ENCODE results near the gene SMCO3.

The SMCO3 gene
- 0 to 0.19 (median 0) reads per million in 3 experiments for total RNA-seq

GRCh38 chr12:14814014-14814413, at the start of gene SMCO3:
SMCO3 (minus strand) TSS chr12:14814182; CDS start chr12:14806680, 7,502 bp downstream.
- no peak for DNase-seq

GRCh38 chr12:14860490-14860889, 46.5 kb upstream of the SMCO3 start:
- no peak for DNase-seq

DNA sequence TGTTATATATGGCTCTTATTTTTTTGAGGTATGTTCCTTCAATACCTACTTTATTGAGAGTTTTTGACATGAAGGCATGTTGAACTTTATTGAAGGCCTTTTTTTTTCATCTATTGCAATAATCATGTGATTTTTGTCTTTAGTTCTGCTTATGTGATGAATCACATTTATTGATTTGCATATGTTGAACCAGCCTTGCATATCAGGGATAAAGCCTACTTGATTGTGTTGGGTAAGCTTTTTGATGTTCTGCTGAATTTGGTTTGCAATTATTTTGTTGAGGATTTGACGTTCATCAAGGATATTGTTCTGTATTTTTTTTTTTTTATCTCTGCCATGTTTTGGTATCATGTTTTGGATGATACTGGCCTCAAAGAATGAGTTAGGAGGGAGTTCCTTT, 44.5 kb upstream of the SMCO3 start:
- no peak for DNase-seq

DNA sequence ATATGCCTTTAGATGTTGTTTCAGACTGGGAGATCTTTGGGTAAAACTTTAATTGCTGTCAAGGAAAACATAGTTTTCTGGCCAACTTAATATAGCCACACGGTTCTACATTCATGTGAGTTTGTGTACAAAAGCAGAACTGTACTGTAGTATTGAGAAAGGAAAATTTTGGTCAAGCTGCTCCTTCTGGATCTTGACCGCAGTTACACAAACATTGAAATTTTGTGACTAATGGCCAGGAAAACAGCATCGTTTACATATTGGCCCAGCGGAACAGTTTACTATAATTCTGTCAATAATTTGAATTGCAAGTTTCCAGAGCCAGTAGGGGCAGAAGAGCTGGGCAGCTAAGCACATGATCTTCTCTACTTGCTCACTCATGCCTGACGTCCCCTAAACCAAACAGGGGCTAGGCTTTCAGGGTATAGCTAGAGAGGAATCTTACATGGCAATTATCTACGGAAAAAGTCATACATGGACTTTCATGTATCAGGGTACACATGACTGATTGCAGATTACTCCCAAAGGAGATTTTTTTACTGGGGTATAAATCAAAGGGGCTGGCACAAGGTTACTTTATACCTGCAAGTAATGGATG, 40.7 kb upstream of the SMCO3 start:
- no peak for DNase-seq

DNA sequence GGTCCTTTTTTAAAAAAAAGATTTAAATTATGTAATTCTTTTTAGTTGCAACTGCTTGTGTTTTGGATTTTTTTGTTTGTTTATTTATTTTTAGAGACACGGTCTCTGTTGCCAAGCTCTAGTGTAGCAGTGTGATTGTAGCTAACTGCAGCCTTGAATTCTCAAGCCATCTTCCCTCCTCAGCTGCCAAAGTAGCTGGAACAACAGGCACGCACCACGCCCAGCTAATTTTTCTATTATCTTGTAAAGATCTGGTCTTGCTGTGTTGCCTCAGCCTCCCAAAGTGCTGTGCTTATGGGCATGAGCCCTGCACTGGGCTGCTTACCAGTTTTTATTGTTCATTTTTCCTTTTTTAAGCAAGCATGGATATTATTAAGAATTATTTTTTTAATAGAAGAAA, 40.0 kb upstream of the SMCO3 start:
- no peak for DNase-seq

DNA sequence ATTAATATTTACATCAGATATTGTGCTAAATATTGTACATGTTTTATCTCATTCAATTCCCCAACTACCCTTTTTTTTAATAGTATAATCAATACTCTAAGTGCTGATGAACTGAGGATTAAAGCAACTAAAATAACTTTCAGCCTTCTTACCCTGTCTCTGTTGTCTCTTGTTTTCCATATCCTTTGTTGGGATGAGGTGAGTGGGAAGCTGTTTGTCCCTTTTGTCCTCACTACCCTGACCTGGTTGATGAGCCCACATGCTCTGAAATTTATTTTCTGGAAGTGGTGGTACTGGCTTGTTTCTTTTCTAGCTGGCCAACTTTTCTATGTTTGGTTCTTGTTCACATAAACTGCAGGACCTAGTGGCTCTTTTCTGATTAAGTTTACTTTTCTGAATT, 38.9 kb upstream of the SMCO3 start:
- no peak for DNase-seq

- no peak for DNase-seq
Observed at GRCh38 chr12:14850929-14851663, 37.1 kb upstream of the SMCO3 start.

DNA sequence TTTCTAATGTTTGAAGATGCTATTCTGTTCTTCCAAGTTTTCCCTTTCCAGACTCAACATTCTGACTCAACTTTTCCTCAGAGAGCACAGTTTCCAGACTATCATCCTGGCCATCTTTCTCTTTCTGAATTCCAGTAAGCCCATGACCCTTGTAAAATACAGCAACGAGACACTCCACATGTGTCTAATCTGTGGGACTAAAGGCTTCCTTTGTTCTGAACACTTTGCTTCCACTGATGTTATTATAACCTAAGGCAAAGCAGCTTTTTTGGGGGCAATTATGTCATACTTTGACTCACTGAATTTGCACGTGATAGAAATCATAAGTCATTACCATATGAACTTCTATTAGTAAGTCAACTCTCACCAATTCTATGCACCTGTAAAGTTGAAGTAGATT, 35.7 kb upstream of the SMCO3 start:
- no peak for DNase-seq

DNA sequence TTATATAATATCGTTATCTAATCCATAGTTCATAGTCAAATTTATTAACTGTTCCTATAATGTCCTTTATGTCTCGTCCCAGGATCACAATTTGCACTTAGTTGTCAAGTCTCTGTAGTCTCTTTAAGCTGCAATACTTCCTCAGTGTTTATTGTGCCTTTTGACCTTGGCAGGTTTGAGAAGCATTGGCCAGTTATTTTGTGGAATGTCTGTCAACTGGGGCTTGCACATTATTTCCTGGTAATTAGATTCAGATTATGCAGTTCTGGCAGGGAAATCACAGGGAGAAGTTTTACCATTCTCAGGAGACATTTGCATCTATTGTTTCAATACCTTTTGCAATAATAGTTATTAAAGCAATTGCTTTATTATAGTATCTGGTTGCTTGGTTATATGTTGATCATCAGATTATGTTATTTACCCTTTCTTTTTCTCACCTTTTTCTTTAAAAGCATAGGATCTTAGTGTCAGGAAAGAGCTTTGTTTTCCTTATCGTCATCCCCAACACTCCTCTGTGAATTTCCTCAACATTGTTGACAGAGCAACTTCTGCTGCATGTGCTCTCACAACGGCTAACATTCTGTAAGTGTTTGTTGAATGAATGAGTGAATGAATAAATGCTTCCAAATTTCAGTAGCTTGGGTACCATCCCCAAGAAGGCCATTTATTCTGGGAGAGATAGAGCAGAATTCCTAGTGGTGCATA, 33.0 kb upstream of the SMCO3 start:
- no peak for DNase-seq

DNA sequence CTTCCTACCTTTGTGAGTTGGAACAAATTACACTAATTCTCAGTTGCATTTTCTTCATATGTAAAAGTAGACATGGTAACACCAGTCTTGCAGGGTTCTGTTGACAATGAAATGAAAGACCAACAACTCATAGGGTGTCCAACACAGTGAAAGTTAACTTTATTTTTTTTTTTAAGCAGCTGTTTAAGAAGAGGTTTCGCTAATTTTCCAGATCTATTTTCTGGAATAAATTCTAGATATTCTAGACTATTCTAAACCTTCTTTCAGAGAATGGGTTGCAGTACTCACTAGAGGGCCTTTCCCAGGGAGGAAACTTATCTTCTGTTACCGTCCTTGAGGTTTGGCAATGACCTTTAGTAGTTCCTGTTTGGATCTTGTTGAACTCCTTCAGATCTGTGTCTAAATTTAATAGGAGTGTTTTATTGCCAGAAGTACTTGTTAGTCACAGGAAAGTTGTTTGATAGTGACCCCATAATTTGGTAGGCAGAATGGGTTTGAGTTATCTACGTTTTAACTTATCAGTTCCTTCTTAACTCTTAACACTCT, 32.1 kb upstream of the SMCO3 start:
- no peak for DNase-seq

GRCh38 chr12:14845350-14845750, 31.4 kb upstream of the SMCO3 start:
- DNase-seq = peak; percentile 45

DNA sequence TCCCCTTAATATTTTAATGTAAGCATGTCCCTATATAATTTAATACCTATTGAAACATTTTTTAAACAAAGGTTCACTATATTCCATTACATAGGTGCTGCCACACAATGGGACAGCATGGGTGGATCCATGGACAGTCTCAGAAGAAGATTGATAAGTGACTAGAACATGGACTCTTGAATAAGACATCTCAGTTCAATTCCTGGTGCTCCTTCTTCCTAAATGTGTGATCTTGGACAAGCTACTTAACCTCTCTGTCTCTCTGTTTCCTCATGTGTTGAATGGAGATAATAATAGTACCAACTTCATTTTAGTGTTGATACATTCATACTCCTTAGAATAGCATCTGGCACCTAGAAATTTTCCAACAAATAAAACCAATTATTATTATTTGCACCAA, 30.4 kb upstream of the SMCO3 start:
- DNase-seq = no peak

DNA sequence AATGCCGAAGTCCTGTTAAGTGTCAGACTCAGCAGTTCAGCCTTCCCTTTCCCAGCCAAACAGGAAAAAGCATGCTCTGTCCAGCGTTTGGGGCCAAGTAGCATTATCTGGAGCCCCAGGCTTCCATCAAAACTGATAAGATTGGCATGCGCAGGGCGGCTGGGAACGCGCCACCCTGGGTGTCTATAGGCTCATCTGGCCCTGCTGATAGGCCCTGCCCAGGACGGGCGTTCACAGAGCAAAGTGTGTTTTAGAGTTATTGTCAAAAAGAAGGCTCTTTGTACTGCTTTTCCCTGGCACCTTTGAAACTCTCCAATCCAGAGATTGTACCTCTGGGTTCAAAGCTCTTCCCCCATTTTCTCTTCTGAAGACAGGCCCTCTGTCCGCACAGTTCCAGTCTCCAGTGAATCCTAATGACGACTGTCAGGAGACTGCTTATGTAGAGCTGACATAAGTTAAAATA, 29.5 kb upstream of the SMCO3 start, which contains the start of gene ART4:
ART4 (minus strand) TSS at position 102 of the 463 bp plus-strand sequence. CDS start 413 bp downstream, outside the sequence.
- DNase-seq = no peak

DNA sequence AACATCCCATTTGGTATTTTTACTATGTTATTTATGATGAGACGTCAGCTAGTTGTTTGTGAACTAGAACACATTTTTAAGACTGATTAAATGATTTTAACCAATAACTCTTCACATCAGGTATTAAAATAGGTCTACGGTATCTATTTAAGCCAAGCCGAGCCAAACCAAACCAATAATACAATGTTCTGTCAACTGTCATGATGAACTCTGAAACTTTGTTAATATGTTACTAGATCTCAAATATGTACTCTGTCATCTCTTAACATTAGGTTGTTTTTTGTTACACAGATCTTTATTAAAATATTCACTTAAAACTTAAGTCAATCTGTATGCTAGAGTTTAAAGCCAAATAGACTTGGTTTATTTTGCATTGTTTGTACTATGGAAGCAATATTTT, 28.3 kb upstream of the SMCO3 start:
- DNase-seq = no peak

DNA sequence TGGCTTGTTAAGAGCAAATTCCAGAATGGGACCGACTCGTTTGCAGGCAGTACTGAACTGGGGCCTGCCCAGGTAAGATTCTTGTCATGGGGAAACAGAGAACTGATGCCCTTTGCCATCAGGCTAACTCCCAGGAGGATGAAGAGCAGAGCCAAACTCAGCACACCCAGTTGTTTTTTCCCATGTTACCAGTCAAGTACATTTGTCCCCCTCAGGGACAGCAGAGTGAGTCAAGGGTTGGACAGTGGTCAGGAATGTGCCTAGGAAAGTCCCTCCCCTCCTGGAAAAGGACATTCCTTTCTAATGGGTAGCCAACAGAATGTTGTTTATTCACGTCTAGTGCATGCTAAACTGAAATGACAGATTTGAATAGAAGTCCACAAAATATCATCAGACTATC, 27.8 kb upstream of the SMCO3 start:
- no peak for DNase-seq

GRCh38 chr12:14840616-14841015, 26.6 kb upstream of the SMCO3 start:
- no peak for DNase-seq

- no peak for DNase-seq
Observed at GRCh38 chr12:14839262-14839661, 25.3 kb upstream of the SMCO3 start.

DNA sequence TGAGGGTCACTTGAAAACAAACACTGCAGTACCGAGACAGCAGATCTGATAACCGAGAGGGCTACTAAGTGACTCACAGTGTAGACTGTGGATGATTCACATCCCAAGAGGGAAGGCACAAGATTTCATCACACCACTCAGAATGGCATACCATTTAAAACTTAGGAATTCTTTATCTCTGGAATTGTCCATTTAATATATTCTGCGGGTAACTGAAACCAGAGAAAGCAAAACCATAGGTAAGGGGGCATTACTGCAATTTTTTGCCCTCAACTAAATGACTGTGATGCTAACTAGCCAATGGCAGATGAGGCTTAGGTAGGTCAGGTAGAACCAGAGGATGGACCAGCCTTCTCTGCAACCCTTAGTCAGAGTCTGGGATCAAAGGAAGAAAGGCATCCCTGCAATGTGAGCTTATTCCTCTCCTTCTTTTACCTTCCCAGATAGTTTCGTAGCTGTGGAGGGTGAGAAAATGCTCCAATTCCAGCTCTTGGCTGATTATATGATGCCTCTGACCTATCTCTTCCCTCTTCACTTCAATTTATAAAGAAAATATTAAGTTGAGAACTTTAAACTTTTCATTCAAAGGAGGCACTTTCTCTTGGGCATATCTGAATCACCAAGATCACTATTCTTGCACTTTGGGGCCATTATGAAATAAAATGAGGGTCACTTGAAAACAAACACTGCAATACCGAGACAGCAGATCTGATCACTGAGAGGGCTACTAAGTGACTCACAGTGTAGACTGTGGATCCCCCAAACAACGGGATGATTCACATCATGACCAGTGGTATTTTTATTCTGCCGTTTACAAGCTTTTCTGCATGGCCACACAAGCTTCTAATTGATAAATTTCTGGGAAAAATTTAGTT, 22.6 kb upstream of the SMCO3 start:
- no peak for DNase-seq

DNA sequence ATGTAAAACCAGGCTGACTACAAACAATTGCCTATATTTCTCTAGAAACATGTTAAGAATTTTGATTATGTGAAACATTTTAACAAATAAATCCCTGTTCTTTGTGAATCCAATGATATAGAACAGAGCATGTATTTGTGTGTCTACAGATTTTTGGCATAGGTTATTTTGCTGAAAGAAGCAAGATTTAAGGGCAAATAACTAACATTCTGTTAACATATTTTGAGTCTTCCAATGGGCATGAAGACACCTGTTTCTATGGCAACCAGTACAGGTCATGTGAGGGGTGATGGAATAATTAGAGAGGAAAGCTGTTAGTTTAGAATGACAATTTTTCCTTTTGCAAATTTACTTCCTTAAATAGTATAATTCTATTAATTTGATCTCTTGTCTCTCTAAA, 20.5 kb upstream of the SMCO3 start:
- no peak for DNase-seq

GRCh38 chr12:14833952-14834351, 20.0 kb upstream of the SMCO3 start:
- no peak for DNase-seq

GRCh38 chr12:14833336-14833735, 19.4 kb upstream of the SMCO3 start:
- no peak for DNase-seq

GRCh38 chr12:14828892-14829291, 14.9 kb upstream of the SMCO3 start:
- DNase-seq = no peak

DNA sequence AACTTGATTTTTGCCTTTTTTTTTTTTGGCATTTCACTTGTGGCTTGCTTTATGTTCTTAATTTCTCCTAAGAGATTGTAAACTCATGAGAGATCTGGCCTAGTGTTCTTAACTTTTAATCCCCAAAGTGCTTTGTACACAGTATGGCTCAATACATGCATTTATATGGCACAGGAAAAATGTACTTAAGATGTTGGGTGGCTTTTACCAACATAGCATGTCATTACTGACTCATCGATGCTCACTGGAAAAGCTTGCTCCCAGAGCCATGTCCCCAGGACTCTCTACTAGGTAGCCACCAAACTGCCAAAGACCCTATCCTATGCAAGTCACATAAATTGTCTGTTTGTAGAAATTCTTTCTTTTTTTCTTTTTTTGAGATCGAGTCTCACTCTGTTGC, 13.1 kb upstream of the SMCO3 start:
- no peak for DNase-seq

All from central memory CD4-positive, alpha-beta T cell (primary cell).